ENCODE measurements around the gene VPS13C. TPM values are rescaled to one million over a fixed set of nuclear protein-coding genes. Genes with fewer than 3 reads are reported as not detected.

Gene VPS13C
- total and polyA plus RNA-seq, 7 donors = 7.1 to 34.1 (median 24.8) TPM

DNA sequence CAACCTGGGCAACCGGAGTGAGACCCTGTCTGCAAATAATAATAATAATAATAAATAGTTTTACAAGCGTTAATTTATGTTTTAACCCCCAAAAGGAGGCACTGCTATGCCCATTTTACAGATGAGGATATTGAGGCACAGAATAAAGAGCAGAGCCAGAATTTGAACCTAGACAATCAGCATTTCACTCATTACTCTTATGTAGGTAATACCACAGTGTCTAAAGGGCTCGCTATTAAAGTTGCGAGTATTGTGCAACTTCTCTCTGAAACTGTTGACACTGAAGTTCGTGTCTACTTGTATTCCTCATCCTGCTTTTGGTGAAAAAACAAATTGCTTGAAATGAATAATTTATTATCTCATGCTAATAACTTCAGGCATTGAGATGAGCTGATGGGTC lies 9.3 kb upstream of the VPS13C start:
- intact Hi-C loops (cut with DNase I) = loop anchor here (10.0 kb wide), 1 partner anchor 95 kb away; no protein-coding TSS in a partner anchor
- DNase-seq = no peak
- peaks cover 0 to 6% (median 2%) of the 10 kb centered on the region in 3 donors for H3K27me3 ChIP-seq (ENCODE audit: insufficient read depth in 3 of 3, low read length in 2 of 3)
- 93 to 96% (median 93%) methylated on average over 5 of the region's 5 CpGs for WGBS, 3 donors
- H3K9me3 ChIP-seq = no peaks in the 10 kb centered on the region
- H3K4me3 ChIP-seq = no peak overlapping the region
- H3K27ac ChIP-seq = no peak overlapping the region
- peaks cover 8% of the 10 kb centered on the region for H3K4me1 ChIP-seq
- TF ChIP-seq, protein P1, sequence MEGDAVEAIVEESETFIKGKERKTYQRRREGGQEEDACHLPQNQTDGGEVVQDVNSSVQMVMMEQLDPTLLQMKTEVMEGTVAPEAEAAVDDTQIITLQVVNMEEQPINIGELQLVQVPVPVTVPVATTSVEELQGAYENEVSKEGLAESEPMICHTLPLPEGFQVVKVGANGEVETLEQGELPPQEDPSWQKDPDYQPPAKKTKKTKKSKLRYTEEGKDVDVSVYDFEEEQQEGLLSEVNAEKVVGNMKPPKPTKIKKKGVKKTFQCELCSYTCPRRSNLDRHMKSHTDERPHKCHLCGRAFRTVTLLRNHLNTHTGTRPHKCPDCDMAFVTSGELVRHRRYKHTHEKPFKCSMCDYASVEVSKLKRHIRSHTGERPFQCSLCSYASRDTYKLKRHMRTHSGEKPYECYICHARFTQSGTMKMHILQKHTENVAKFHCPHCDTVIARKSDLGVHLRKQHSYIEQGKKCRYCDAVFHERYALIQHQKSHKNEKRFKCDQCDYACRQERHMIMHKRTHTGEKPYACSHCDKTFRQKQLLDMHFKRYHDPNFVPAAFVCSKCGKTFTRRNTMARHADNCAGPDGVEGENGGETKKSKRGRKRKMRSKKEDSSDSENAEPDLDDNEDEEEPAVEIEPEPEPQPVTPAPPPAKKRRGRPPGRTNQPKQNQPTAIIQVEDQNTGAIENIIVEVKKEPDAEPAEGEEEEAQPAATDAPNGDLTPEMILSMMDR (IDR thresholded peaks at IDR 0.05) = no peak
- ATAC-seq = no peak
- no peaks in the 10 kb centered on the region for H3K36me3 ChIP-seq (ENCODE audit: insufficient read depth in 1 of 2, low read depth in 1 of 2)

DNA sequence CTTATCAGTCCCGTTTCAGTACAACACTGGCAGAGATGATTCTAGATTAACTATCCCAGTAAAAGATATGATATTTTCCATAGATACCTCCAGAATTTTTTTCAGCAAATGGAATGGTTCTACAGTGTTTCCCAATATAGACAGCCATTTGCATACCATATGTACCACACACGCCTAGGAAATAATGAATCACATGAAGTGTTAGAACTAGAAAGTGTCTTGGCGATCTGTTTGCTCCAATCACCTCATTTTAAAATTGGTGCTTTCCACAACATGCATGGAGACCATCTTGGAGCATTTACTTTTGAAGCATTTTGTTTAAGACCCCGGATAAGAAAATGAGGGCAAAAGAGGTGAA lies 8.5 kb upstream of the VPS13C start:
- DNase-seq (no peak), ATAC-seq (no peak)
- Histone ChIP-seq H3K4me1 (peaks cover 8% of the 10 kb centered on the region), H3K9me3 (no peaks in the 10 kb centered on the region), H3K36me3 (ENCODE audit: insufficient read depth in 1 of 2, low read depth in 1 of 2) (no peaks in the 10 kb centered on the region), H3K27me3 (ENCODE audit: insufficient read depth in 3 of 3, low read length in 2 of 3) (peaks cover 0 to 3% (median 2%) of the 10 kb centered on the region in 3 donors), H3K27ac (no peak overlapping the region), H3K4me3 (peak overlapping the region; percentile 63)
- WGBS, 3 donors = 64 to 75% (median 69%) methylated on average over 4 of the region's 4 CpGs
- intact Hi-C loops (cut with DNase I) = loop anchor here (10.0 kb wide), 1 partner anchor 94 kb away; no protein-coding TSS in a partner anchor
- TF ChIP-seq, protein P1 (IDR thresholded peaks at IDR 0.05) = no peak

DNA sequence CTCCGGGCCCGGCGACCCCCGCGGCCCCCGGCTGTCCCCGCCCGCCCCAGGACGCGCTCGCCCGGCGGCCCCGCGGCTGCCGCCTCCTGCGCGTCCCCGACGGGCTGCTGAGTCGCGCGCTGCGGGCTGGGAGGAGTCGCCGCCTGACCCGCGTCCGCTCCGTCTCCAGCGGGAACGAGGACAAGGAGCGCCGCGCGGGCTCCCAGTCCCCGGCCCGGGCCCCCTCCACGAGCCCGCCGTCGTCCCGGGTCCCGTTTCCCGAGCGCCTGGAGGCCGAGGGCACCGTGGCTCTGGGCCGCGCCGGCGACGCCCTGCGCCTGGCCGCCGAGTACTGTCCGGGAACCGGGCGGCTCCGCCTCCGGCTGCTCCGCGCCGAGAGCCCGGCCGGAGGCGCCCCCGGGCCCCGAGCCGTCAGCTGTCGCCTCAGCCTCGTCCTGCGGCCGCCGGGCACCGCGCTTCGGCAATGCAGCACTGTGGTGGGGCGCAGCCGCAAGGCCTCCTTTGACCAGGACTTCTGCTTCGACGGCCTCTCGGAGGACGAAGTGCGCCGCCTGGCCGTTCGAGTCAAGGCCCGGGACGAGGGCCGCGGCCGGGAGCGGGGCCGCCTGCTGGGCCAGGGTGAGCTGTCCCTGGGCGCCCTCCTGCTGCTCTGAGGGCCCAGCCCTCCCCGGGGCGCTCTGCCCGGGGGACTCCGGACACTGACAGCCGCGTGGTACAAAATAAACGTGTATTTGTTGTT lies 8.0 kb upstream of the VPS13C start:
- ATAC-seq (peak; percentile 46 to 70 (median 58)), DNase-seq (peak; percentile 62 to 70)
- intact Hi-C loops (cut with DNase I) = loop anchor here (10.0 kb wide), 1 partner anchor 93 kb away; no protein-coding TSS in a partner anchor
- H3K27ac ChIP-seq = no peak overlapping the region
- H3K4me3 ChIP-seq = peak overlapping the region; percentile 63
- WGBS, 3 donors = 2 to 3% (median 2%) methylated on average over 32 to 103 of the region's 103 CpGs
- TF ChIP-seq, protein P1 (IDR thresholded peaks at IDR 0.05) = peak; percentile 19
- H3K36me3 ChIP-seq (ENCODE audit: insufficient read depth in 1 of 2, low read depth in 1 of 2) = no peaks in the 10 kb centered on the region
- H3K9me3 ChIP-seq = no peaks in the 10 kb centered on the region
- peaks cover 0 to 3% (median 2%) of the 10 kb centered on the region in 3 donors for H3K27me3 ChIP-seq (ENCODE audit: insufficient read depth in 3 of 3, low read length in 2 of 3)
- H3K4me1 ChIP-seq = peaks cover 8% of the 10 kb centered on the region

DNA sequence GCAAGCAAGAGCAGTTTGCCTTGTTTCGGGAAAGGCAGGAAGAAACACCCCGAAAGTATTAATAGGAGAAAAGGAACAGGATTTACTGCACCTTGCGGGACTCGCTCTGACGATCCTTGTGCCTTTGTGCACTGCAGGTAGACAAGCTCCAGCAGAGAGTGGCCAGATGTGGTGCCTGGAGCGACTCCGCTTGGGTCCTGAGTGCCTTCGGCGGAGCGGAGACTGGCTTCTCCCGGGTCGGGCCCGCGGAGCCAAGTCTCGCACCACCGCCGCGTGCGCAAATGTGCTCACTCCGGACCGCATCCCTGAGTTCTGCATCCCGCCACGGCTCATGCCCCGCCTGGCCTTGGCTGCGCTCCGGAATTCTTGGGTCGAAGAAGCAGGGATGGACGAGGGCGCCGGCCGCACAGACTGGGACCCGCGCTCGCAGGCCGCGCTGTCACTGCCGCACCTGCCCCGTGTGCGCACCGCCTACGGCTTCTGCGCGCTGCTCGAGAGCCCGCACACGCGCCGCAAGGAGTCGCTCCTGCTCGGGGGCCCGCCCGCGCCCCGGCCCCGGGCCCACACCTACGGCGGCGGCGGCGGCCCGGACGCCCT lies 7.3 kb upstream of the VPS13C start:
- Histone ChIP-seq H3K27me3 (ENCODE audit: insufficient read depth in 3 of 3, low read length in 2 of 3) (peaks cover 0 to 3% (median 2%) of the 10 kb centered on the region in 3 donors), H3K4me3 (peak overlapping the region; percentile 63), H3K9me3 (no peaks in the 10 kb centered on the region), H3K36me3 (ENCODE audit: insufficient read depth in 1 of 2, low read depth in 1 of 2) (no peaks in the 10 kb centered on the region), H3K4me1 (peaks cover 8% of the 10 kb centered on the region), H3K27ac (no peak overlapping the region)
- DNase-seq = peak; percentile 20 to 64
- peak; percentile 51 to 65 (median 54) for ATAC-seq
- 1 to 3% (median 1%) methylated on average over 40 to 62 of the region's 62 CpGs for WGBS, 3 donors
- intact Hi-C loops (cut with DNase I) = loop anchor here (10.0 kb wide), 1 partner anchor 93 kb away; no protein-coding TSS in a partner anchor
- TF ChIP-seq, protein P1 (IDR thresholded peaks at IDR 0.05) = no peak

All from psoas muscle (tissue), 8 donors.